ENCODE results near the gene TDP1.
"Not testable (repeated sequence)": the region's sequence is repeated elsewhere in the genome, so short reads cannot be mapped to it uniquely, and the experiment has no call there.

Gene TDP1

DNA sequence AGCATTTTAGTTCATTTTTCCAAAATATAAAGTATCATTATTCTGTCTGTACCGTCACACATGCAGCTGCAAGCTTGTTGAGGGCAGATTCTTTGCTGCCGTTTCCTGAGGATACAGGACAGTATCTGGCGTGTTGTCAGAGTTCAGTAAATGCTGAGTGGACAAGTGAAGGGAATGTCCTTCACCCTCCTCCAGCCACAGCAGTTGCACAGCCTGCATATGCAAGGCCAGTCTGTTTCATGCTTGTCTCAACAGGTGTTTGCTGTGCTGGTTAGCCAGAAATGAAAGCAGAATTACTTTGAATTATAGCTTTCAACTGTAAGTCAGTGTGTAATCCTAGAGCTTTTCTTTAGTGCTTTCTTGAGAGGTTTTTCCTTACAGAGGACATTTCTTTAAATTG is 36.5 kb downstream of the TDP1 start:
- peaks cover 27 to 57% of the 10 kb centered on the region in 2 donors for H3K36me3 ChIP-seq (ENCODE audit: control insufficient read depth in 1 of 2, insufficient read depth in 2 of 2, low read length in 2 of 2)
- H3K4me1 ChIP-seq (ENCODE audit: control insufficient read depth in 1 of 2, insufficient read depth in 2 of 2, low read length in 2 of 2) = no peaks in the 10 kb centered on the region
- H3K9me3 ChIP-seq (ENCODE audit: control insufficient read depth in 1 of 2, low read length in 2 of 2) = no peaks in the 10 kb centered on the region
- no peaks in the 10 kb centered on the region for H3K27me3 ChIP-seq (ENCODE audit: low read depth, low read length)
- H3K4me3 ChIP-seq (ENCODE audit: low read depth in 1 of 2, low read length in 2 of 2) = no peak overlapping the region
- H3K27ac ChIP-seq (ENCODE audit: low read length) = no peak overlapping the region

DNA sequence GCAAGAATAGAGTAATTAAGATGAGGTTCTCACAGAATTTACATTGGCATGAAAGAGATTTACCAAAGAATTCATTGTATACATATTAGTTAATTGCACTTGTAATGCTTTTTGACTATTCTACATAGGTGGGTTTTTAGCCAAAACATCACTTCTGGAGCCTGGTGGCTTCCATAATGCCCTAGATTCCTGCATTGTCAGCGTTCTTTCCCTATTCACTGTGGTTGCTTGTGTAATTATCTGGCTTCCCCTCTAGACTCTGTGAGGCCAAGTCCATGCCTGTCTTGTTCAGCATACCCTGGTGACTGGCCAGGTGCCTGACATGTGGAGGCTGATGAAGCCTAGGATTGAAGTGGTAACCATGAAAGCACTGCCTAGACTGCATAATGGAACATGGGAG is 41.2 kb downstream of the TDP1 start:
- no peak overlapping the region for H3K4me3 ChIP-seq (ENCODE audit: low read depth in 1 of 2, low read length in 2 of 2)
- no peaks in the 10 kb centered on the region for H3K27me3 ChIP-seq (ENCODE audit: low read depth, low read length)
- H3K36me3 ChIP-seq (ENCODE audit: control insufficient read depth in 1 of 2, insufficient read depth in 2 of 2, low read length in 2 of 2) = peaks cover 19 to 46% of the 10 kb centered on the region in 2 donors
- H3K4me1 ChIP-seq (ENCODE audit: control insufficient read depth in 1 of 2, insufficient read depth in 2 of 2, low read length in 2 of 2) = no peaks in the 10 kb centered on the region
- H3K27ac ChIP-seq (ENCODE audit: low read length) = no peak overlapping the region
- H3K9me3 ChIP-seq (ENCODE audit: control insufficient read depth in 1 of 2, low read length in 2 of 2) = no peaks in the 10 kb centered on the region

DNA sequence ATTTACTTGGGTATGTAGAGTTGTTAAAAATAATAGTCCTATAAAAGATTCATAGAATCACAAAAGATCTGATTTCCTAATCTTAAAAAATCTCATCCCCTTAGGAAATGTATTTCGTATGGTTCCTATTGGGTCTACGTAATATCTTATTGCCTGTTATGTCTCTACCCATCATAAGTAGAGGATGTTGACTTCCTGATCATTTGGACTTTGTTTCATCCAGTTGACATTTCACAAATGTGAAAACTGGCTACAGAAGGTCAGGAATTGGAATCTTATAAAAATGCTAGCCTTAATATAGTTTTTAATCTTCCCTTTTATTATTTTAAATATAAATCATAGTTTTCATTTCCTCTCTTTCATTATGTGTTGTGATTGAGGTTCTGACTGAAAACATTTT is 45.2 kb downstream of the TDP1 start:
- no peaks in the 10 kb centered on the region for H3K4me1 ChIP-seq (ENCODE audit: control insufficient read depth in 1 of 2, insufficient read depth in 2 of 2, low read length in 2 of 2)
- H3K36me3 ChIP-seq (ENCODE audit: control insufficient read depth in 1 of 2, insufficient read depth in 2 of 2, low read length in 2 of 2) = peaks cover 8 to 26% of the 10 kb centered on the region in 2 donors
- no peak overlapping the region for H3K27ac ChIP-seq (ENCODE audit: low read length)
- H3K4me3 ChIP-seq (ENCODE audit: low read depth in 1 of 2, low read length in 2 of 2) = no peak overlapping the region
- no peaks in the 10 kb centered on the region for H3K9me3 ChIP-seq (ENCODE audit: control insufficient read depth in 1 of 2, low read length in 2 of 2)
- H3K27me3 ChIP-seq (ENCODE audit: low read depth, low read length) = no peaks in the 10 kb centered on the region

DNA sequence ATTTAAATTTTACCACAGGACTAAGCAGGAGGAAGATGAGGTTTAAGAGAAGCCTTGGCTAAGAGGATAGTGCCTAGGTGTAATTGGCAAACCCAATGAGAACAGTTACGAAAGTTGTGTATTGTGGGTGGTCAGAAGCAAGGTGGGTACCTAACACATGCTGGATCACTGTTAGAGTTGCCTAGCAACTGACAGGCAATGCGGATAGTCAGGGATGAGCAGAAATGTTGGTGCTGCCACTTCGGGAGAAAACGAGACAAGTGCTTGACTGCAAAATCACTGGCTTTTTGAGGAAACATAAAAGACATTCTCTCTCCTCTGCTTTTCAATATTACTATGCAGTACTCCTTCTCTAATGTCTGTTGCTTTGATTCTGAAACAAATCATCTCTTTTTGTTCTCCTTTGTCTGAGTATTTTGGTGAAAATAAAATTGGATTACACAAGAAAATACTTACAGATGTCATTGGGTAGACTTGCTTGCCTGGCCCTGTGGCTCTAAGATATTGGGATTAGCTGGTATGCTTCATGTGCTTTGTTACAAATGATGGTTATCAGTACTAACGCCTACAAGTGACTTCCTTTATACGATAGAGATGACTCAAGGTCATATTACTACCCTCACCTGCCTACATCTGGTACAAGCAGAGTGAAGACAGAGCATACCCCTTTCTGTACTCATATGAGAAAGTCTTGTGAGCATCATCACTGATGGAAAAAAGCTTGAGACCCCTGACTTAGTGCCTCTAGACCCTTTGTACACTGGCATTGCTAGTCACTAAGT is 48.0 kb downstream of the TDP1 start:
- no peak overlapping the region for H3K4me3 ChIP-seq (ENCODE audit: low read depth in 1 of 2, low read length in 2 of 2)
- H3K9me3 ChIP-seq (ENCODE audit: control insufficient read depth in 1 of 2, low read length in 2 of 2) = no peaks in the 10 kb centered on the region
- peaks cover 1 to 10% of the 10 kb centered on the region in 2 donors for H3K36me3 ChIP-seq (ENCODE audit: control insufficient read depth in 1 of 2, insufficient read depth in 2 of 2, low read length in 2 of 2)
- H3K27me3 ChIP-seq (ENCODE audit: low read depth, low read length) = no peaks in the 10 kb centered on the region
- H3K4me1 ChIP-seq (ENCODE audit: control insufficient read depth in 1 of 2, insufficient read depth in 2 of 2, low read length in 2 of 2) = no peaks in the 10 kb centered on the region
- no peak overlapping the region for H3K27ac ChIP-seq (ENCODE audit: low read length)

DNA sequence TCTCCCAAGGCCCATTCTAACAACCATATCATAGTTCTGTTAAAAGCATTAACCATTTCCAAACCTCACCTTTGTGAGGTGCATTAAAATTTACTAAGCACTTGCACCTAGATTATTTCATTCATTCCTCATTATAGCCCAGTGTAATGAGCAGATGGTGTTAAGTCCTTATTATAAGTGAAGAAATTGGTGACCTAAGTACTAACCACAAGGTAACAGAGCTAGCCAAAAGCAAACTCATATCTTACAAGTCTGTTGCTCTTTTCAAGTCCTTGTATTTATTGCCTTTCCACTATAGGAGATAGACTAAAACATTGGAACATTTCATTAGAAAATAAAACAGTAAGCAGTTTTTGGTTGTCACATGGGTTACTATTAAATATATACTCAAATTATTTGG is 49.7 kb downstream of the TDP1 start:
- peaks cover 8 to 10% of the 10 kb centered on the region in 2 donors for H3K36me3 ChIP-seq (ENCODE audit: control insufficient read depth in 1 of 2, insufficient read depth in 2 of 2, low read length in 2 of 2)

DNA sequence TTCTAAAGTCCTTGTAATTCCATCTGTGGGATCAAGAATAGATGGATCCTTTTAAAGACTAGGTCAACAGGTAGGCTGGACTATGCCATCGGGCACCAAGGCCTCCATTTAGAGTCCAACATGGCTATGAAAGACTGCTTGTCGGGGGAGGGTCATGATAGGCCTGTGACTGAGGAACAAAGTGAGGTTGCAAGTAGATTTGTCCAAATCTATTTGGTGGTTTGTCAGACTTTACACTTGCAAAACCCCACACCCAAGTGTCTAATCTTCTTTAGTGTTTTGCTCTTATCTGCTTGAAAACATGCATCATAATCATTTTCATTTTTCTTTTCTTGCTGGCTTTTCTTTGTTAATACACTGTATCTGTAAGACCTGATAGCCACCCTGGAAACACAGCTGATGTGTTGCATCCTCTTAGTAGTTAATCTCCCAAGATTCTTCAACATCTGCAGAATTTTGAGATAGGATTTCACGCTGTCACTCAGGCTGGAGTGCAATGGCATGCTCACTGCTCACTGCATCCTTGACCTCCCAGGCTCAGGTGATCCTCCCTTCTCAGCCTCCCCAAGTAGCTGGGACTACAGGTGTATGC is 50.3 kb downstream of the TDP1 start:
- H3K27me3 ChIP-seq (ENCODE audit: low read depth, low read length) = no peaks in the 10 kb centered on the region
- H3K27ac ChIP-seq (ENCODE audit: low read length) = no peak overlapping the region
- H3K4me3 ChIP-seq (ENCODE audit: low read depth in 1 of 2, low read length in 2 of 2) = no peak overlapping the region
- no peaks in the 10 kb centered on the region for H3K9me3 ChIP-seq (ENCODE audit: control insufficient read depth in 1 of 2, low read length in 2 of 2)
- peaks cover 8 to 10% of the 10 kb centered on the region in 2 donors for H3K36me3 ChIP-seq (ENCODE audit: control insufficient read depth in 1 of 2, insufficient read depth in 2 of 2, low read length in 2 of 2)
- no peaks in the 10 kb centered on the region for H3K4me1 ChIP-seq (ENCODE audit: control insufficient read depth in 1 of 2, insufficient read depth in 2 of 2, low read length in 2 of 2)

More for the DNA sequence above, 49.7 kb downstream of the TDP1 start:
- Histone ChIP-seq H3K4me3 (ENCODE audit: low read depth in 1 of 2, low read length in 2 of 2) (no peak overlapping the region), H3K9me3 (ENCODE audit: control insufficient read depth in 1 of 2, low read length in 2 of 2) (no peaks in the 10 kb centered on the region), H3K27me3 (ENCODE audit: low read depth, low read length) (no peaks in the 10 kb centered on the region), H3K27ac (ENCODE audit: low read length) (no peak overlapping the region), H3K4me1 (ENCODE audit: control insufficient read depth in 1 of 2, insufficient read depth in 2 of 2, low read length in 2 of 2) (no peaks in the 10 kb centered on the region)

DNA sequence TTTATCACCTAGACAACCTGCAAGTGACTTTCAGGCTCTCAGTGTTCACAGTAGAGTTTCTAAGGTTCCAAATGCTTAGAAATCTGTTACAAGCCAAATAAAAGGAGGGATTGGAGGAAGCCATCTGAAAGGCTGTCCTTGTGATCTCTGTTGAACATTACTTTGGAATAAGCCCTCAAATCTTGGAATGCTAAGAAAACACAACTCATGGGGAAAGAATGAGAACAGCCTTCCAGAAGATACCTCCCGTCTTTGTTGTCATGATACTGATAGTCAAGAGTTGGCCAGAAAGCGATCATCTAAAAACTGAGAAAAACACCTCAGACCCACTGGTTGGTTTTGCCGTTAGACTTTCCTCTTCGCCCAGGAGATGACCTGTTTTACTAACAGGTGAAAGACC is 61.6 kb downstream of the TDP1 start:
- Histone ChIP-seq H3K9me3 (ENCODE audit: control insufficient read depth in 1 of 2, low read length in 2 of 2) (no peaks in the 10 kb centered on the region), H3K27me3 (ENCODE audit: low read depth, low read length) (no peaks in the 10 kb centered on the region), H3K36me3 (ENCODE audit: control insufficient read depth in 1 of 2, insufficient read depth in 2 of 2, low read length in 2 of 2) (peaks cover 13 to 29% of the 10 kb centered on the region in 2 donors), H3K27ac (ENCODE audit: low read length) (no peak overlapping the region), H3K4me3 (ENCODE audit: low read depth in 1 of 2, low read length in 2 of 2) (no peak overlapping the region), H3K4me1 (ENCODE audit: control insufficient read depth in 1 of 2, insufficient read depth in 2 of 2, low read length in 2 of 2) (no peaks in the 10 kb centered on the region)

DNA sequence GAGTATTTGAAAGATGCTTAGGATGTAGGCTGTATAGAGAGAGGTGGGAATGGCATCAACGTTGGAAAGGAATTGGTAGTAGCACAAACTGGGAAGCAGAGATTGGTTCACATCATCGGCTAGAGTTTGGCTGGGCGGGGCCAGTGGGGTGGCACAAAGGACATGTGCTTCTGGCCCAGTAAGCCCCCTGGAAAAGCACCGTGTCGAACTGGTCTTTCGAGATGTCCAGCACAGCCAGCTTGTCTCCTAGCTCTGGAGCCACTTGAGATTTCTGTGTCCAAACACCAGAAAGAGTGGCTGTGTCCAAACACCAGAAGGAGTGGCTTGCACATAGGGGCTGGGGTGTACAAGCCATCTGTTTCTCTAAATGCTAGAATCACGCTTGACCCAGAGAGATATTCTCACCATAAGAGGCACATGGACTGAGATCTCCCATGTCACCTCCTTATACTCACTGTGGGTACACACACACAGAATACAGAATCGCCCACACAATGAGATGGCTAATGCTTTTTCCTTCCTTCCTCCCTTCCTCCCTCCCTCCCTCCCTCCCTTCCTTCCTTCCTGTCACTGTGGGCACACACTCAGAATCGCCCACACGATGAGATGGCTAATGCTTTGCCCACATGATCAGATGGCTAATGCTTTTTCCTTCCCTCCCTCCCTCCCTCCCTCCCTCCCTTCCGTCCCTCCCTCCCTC is 64.2 kb downstream of the TDP1 start:
- H3K27me3 ChIP-seq (ENCODE audit: low read depth, low read length) = no peaks in the 10 kb centered on the region
- H3K27ac ChIP-seq (ENCODE audit: low read length) = no peak overlapping the region
- H3K4me3 ChIP-seq (ENCODE audit: low read depth in 1 of 2, low read length in 2 of 2) = no peak overlapping the region
- H3K4me1 ChIP-seq (ENCODE audit: control insufficient read depth in 1 of 2, insufficient read depth in 2 of 2, low read length in 2 of 2) = no peaks in the 10 kb centered on the region
- H3K9me3 ChIP-seq (ENCODE audit: control insufficient read depth in 1 of 2, low read length in 2 of 2) = no peaks in the 10 kb centered on the region
- H3K36me3 ChIP-seq (ENCODE audit: control insufficient read depth in 1 of 2, insufficient read depth in 2 of 2, low read length in 2 of 2) = peaks cover 17 to 45% of the 10 kb centered on the region in 2 donors

DNA sequence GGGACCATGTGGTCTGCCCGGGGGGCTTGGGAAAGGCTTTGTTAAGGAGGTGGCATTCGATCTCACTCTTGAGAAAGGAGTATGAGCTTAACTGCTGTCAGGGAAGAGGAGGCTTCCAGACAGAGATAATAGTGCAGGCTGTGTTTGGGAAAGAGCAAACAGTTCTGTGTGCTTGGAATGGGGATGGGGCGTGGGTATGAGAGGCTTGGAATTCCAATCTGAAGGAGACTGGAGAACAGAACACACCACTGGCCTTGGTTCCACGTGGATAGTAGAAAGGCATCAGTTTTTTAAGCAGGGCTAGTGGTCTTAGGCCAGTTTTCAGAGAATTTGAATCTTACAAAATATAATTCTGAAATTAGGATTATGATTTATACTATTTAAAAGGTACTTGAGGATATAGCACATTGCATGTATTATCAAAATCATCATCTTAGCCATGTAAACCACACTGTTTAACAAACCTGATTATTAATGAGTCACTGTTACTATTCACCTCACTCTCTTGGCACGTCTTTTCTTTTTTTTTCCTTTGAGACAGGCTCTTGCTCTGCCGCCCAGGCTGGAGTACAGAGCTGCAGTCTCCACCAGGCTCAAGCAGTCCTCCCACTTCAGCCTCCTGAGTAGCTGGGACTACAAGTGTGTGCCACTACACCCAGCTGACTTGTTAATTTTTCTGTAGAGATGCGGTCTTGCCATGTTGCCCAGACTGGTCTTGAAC is 67.6 kb downstream of the TDP1 start:
- no peaks in the 10 kb centered on the region for H3K9me3 ChIP-seq (ENCODE audit: control insufficient read depth in 1 of 2, low read length in 2 of 2)
- H3K36me3 ChIP-seq (ENCODE audit: control insufficient read depth in 1 of 2, insufficient read depth in 2 of 2, low read length in 2 of 2) = peaks cover 9 to 33% of the 10 kb centered on the region in 2 donors

DNA sequence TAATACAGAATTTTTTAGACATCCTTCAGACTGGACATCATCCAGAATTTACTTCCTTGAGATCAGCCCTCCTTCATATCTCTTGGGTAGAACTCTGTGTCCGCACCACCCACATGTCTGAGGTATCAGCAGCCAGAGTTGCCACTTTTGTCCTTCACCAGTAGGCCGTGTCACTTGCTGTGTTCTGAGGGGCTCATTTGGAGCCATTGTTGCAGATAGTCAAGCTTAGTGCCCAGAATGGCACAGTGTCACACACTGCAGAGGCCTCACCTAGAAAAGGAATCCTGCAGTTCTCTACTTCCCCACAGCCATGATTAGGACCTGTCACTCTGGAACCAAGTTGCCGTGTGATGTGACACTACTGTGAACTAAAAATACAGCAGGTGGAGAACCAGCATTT is 69.2 kb downstream of the TDP1 start:
- H3K4me3 ChIP-seq (ENCODE audit: low read depth in 1 of 2, low read length in 2 of 2) = no peak overlapping the region
- H3K27ac ChIP-seq (ENCODE audit: low read length) = no peak overlapping the region
- no peaks in the 10 kb centered on the region for H3K4me1 ChIP-seq (ENCODE audit: control insufficient read depth in 1 of 2, insufficient read depth in 2 of 2, low read length in 2 of 2)
- H3K36me3 ChIP-seq (ENCODE audit: control insufficient read depth in 1 of 2, insufficient read depth in 2 of 2, low read length in 2 of 2) = peaks cover 4 to 24% of the 10 kb centered on the region in 2 donors
- H3K27me3 ChIP-seq (ENCODE audit: low read depth, low read length) = no peaks in the 10 kb centered on the region
- H3K9me3 ChIP-seq (ENCODE audit: control insufficient read depth in 1 of 2, low read length in 2 of 2) = no peaks in the 10 kb centered on the region

More for the DNA sequence above, 67.6 kb downstream of the TDP1 start:
- Histone ChIP-seq H3K27ac (ENCODE audit: low read length) (no peak overlapping the region), H3K4me3 (ENCODE audit: low read depth in 1 of 2, low read length in 2 of 2) (no peak overlapping the region), H3K4me1 (ENCODE audit: control insufficient read depth in 1 of 2, insufficient read depth in 2 of 2, low read length in 2 of 2) (no peaks in the 10 kb centered on the region), H3K27me3 (ENCODE audit: low read depth, low read length) (no peaks in the 10 kb centered on the region)

DNA sequence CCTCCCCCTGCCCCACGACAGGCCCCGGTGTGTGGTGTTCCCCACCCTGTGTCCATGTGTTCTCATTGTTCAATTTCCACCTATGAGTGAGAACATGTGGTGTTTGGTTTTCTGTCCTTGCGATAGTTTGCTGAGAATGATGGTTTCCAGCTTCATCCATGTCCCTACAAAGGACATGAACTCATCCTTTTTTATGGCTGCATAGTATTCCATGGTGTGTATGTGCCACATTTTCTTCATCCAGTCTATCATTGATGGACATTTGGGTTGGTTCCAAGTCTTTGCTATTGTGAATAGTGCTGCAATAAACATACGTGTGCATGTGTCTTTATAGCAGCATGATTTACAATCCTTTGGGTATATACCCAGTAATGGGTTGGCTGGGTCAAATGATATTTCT is 70.9 kb downstream of the TDP1 start:
- not testable (repeated sequence) for H3K4me3 ChIP-seq (ENCODE audit: low read depth in 1 of 2, low read length in 2 of 2); H3K27me3 ChIP-seq (ENCODE audit: low read depth, low read length); H3K4me1 ChIP-seq (ENCODE audit: control insufficient read depth in 1 of 2, insufficient read depth in 2 of 2, low read length in 2 of 2); H3K9me3 ChIP-seq (ENCODE audit: control insufficient read depth in 1 of 2, low read length in 2 of 2); H3K27ac ChIP-seq (ENCODE audit: low read length)
- H3K36me3 ChIP-seq (ENCODE audit: control insufficient read depth in 1 of 2, insufficient read depth in 2 of 2, low read length in 2 of 2) = peaks cover 4 to 26% of the 10 kb centered on the region in 2 donors

Measured in muscle layer of duodenum (tissue), 2 donors.